Inflammatory macrophage (primary cell): ENCODE measurements around the gene LAMA1.

Experiments
- DNase-seq, 2 donors: peaks; one replicate each; pipeline ENCODE4 v3.0.0-alpha.2; 2020 to 2022

Gene LAMA1

GRCh38 chr18:6980363-6980762 lies 137.2 kb downstream of the LAMA1 start:
- DNase-seq: no peak

DNA sequence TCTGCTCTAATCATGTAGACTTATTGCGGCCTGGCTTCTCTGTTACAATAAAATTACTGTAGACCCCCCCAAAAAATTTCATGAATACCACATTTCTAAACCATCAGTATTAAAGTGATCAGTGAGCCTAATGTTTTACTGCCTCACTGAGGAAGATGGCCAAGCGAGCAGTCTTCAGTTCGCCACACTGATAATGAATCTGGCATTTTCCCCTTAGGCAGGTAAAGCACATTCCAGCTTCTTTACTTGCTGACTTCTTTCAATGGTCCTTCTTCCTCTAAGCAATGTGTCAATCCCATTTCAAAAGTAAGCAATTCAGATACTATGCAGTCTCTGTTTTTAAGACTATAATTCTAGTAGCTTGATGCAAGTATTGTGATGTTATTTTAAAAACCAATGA lies 137.6 kb downstream of the LAMA1 start:
- no peak for DNase-seq

- DNase-seq: no peak
Observed at GRCh38 chr18:6976935-6977334, 140.7 kb downstream of the LAMA1 start.

GRCh38 chr18:6975084-6975483 lies 142.5 kb downstream of the LAMA1 start:
- no peak for DNase-seq

GRCh38 chr18:6971823-6972478 lies 145.6 kb downstream of the LAMA1 start:
- no peak for DNase-seq

DNA sequence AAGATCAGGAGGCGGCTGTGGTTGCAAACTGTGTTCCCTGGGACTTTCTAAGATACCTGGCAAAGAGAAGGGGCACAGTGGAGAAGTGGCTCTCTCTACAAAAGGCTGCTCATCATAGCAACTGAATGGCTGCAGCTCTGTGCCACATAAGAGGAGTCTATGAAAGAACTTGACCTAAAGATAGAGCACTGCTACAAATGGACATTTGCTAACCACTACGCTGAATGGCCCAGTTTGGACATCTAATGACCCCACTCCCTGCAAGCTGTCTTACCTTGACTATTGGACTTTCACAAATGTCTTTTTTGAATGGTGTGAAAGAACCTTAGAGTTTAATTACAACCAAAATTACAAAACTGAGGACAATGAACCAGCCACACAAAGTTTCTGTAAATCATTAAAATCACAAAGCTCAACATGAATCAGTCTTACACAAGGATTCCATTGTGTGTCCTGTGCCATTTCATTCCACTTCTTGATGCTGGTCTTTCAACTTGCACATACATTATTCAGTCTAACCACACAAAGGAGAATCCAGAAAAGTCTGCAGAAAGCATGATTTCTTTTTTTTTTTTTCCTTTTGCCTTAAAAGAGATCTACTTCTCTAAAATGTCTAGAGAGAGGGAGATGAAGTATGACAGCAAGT lies 154.0 kb downstream of the LAMA1 start:
- DNase-seq: no peak

GRCh38 chr18:6962571-6963451 lies 154.8 kb downstream of the LAMA1 start:
- no peak for DNase-seq

GRCh38 chr18:6961331-6961730 lies 156.3 kb downstream of the LAMA1 start:
- no peak for DNase-seq

- DNase-seq: no peak
Observed at GRCh38 chr18:6960656-6961055, 156.9 kb downstream of the LAMA1 start.

DNA sequence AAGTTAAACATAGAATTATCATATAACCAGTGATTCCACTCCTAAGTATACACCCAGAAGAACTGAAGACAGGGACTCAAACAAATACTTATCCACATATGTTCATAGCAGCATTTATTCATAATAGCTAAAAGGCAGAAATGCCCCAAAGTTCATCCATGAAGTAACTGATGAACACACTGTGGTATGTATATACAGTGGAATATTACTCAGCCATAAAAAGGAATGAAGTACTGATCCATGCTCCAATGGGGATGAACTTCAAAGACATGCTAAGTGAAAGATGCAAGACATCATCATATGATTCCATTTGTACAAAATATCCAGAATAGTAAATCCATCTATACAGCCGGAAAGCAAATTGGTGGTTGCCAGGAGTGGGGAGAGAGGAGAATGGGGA lies 157.5 kb downstream of the LAMA1 start:
- no peak for DNase-seq

GRCh38 chr18:6959110-6959509 lies 158.5 kb downstream of the LAMA1 start:
- DNase-seq: no peak

GRCh38 chr18:6956999-6957398 lies 160.6 kb downstream of the LAMA1 start:
- no peak for DNase-seq

DNA sequence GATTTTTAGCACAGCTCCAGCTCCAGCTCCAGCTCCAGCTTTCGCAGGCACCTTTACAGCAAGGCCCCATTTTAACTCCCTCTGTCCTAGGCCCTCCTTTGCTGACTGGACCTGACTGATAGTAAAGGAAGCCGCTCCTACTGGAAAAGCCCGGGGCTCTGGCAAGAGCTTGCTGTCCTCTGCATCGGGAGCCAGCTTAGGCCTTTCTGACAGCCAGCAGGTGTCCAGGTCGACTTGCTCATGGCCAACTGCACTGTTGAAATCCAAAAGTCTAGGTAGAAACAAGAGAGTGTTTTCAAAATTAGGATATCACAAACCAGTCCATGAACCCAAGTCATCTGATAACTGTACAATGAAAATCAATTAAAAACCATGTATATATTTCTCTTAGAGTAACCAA lies 161.1 kb downstream of the LAMA1 start:
- DNase-seq: no peak

GRCh38 chr18:6955304-6955703 lies 162.3 kb downstream of the LAMA1 start:
- no peak for DNase-seq

DNA sequence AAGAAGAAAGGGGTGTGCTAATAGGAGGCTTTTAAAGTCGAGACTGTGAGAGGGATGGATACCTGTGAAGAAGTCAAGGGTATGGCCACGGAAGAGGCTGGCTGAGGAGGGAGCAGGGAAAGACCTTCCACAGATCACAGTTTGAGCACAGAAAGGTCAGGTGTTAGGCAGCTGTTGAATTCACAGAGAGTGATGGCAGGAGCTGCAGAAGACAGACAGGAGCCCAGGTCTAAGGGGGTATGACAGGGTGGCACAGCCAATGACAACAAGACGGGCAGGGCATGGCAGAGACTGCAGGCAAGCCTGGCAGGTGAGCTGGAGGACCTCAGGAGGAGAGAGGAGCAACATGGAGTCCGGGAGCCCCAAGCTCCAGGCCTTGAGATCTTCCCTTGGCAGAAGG lies 163.1 kb downstream of the LAMA1 start:
- no peak for DNase-seq

DNA sequence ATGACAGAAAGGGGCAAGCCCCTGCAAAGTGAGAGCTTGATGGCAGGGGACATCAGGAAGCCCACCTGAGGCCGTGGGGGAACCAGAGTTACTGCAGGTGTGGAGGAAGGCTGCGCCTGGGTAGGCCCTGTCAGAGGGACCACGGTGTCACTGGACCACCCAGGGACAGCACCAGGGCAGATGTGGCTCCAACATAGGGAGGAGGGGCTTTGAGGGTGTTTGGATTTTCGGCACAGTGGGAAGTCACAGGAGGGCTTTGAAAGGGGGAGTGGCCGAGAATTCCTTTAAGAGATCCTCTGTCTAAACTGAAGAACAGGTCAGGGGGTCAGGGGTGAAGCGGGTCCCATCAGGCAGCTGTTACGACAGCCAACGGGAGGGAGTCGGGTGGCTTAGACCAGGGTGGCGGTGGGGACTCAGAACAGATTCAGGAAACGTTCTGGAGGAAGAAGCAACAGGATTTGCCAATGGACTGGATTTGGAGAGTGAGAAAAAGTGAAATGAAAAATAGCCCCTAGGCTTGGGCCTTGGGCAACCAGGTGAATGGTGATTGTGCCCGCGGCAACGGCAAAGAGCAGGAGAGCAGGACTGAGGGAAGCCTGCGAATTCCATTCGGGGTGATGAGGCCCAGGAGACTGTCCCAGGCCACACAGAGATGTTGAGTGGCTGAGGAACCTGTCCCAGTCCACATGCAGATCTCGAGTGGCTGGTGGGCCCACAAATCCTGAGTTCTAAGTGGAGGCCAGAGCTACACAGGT lies 166.1 kb downstream of the LAMA1 start:
- DNase-seq: no peak

- no peak for DNase-seq
Observed at GRCh38 chr18:6950641-6951040, 167.0 kb downstream of the LAMA1 start.

DNA sequence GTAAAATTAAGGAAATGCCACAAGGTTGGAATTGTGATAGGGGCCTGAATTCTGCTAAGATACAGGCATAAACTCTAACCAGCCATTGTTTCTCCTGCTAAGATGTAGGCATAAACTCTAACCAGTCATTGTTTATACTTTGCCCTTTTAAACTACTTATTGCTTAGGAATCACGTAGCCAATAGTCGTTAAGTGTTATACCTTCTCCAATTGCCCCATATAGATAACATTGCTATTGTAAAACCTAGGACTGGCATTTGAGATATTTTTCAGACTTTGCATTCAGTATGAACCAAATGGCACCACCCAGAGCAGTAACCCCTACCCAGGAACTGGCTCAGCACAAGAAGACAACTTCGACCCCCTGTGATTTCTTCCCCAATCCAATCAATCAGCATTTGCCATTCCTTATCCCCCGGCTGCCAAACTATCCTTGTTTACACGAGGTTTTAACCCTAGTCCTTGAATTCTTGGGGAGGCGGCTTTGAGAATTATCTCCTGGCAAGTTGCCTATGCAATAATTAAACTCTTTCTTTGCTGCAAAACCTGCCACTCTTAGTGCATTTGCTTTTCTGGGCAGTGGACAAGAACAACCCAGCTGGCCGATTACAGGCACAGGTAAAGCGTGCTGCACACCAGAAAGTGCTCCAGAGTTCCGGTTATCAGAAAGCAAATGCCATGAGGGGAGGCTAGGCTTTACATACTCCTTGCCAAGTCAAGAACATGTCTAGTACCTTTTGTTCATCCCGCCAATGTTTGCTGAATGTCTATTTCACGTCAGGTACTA lies 167.6 kb downstream of the LAMA1 start:
- DNase-seq: no peak

- DNase-seq: no peak
Observed at GRCh38 chr18:6948281-6949055, 169.1 kb downstream of the LAMA1 start.

- no peak for DNase-seq
Observed at GRCh38 chr18:6947338-6948030, 170.1 kb downstream of the LAMA1 start.

GRCh38 chr18:6943143-6943542 lies 174.5 kb downstream of the LAMA1 start:
- no peak for DNase-seq
